K562 (cell line): ENCODE measurements around the gene PITHD1. TPM values are rescaled to one million over a fixed set of nuclear protein-coding genes. Genes with fewer than 3 reads are reported as not detected.
A peak's percentile ranks its signal among the peaks of the same experiment; 100 is the strongest.

Source experiments
- KDM2B ChIP-seq: fragments of 250-450 bp; sonication (Bioruptor Pico); IDR thresholded peaks from 2 replicates; pipeline ENCODE4 v1.8.0; 2021; ENCODE audit warnings: mild to moderate bottlenecking, moderate library complexity
- MBD2 ChIP-seq: sonication (generic); IDR thresholded peaks from 2 replicates; pipeline ENCODE4 v1.6.1; 2016; ENCODE audit warnings: low read depth, borderline replicate concordance
- NR2C1 ChIP-seq, 2 experiments: fragments of 450-650 bp; IDR thresholded peaks; 2 replicates each; pipeline ENCODE4 v1.6.1; 2017; ENCODE audit warnings: mild to moderate bottlenecking in 2 of 2, antibody characterized with exemption in 1 of 2, inconsistent platforms in 1 of 2, missing compliant biosample characterization in 1 of 2, missing genetic modification characterization in 1 of 2
- SIX5 ChIP-seq, 2 experiments: IDR thresholded peaks; 2 replicates each; pipeline ENCODE4 v1.6.1; 2011; ENCODE audit warnings: low read length in 2 of 2, borderline replicate concordance in 1 of 2, low read depth in 1 of 2, mild to moderate bottlenecking in 1 of 2, moderate library complexity in 1 of 2; ENCODE audit not compliant: insufficient read depth in 1 of 2
- ZNF316 ChIP-seq: fragments of 450-650 bp; IDR thresholded peaks from 2 replicates; pipeline ENCODE4 v1.6.1; 2016
- polyA plus RNA-seq, 8 experiments: library from polyadenylated mRNA; depleted of rRNA in 4 of 8; stranded (reverse) in 5 of 8; unstranded in 3 of 8; fragments of >200 nt; fragmentation: Nextera tagmentation in 2 of 8; fragmentation: Illumina TruSeq in 1 of 8; extraction: Ambion mirVana in 2 of 8; extraction: Trizol in 1 of 8; gene quantifications; 2 replicates each; pipeline versions ENCODE4 v1.2.1 to v1.2.3, GENCODE V29; 2011 to 2014; ENCODE audit warnings: inconsistent platforms in 1 of 8, missing spikeins in 1 of 8
- total RNA-seq, 7 experiments: library from RNA; depleted of rRNA in 6 of 7; stranded (reverse); fragments of >200 nt in 6 of 7; fragmentation: Illumina TruSeq in 2 of 7; extraction: Trizol in 2 of 7; gene quantifications; 2 replicates each; pipeline versions ENCODE4 v1.2.1 to v1.2.3, GENCODE V29; 2011 to 2021; ENCODE audit warnings: low replicate concordance in 1 of 7
- TF ChIP-seq, protein P1 (sequence below): fragments of 450-650 bp; IDR thresholded peaks from 2 replicates; pipeline ENCODE4 v1.6.1; 2018; ENCODE audit not compliant: partially characterized antibody
- TF ChIP-seq, protein P2 (sequence below), 2 experiments: fragments of 200-800 bp in 1 of 2; sonication (Bioruptor generic) in 1 of 2; sonication (generic) in 1 of 2; formaldehyde crosslinking in 1 of 2; IDR thresholded peaks in 1 of 2; conservative IDR thresholded peaks in 1 of 2; 2 replicates each; pipeline versions ENCODE4 v1.5.0 to v1.6.1; 2016 to 2020; ENCODE audit warnings: missing compliant biosample characterization in 1 of 2, missing genetic modification characterization in 1 of 2, missing genetic modification reagents in 1 of 2

PITHD1 gene
- total and polyA plus RNA-seq, 9 of the 15 experiments (the other 6 are each of a cell fraction or from before 2014, with no cell fraction given) = 46.5 to 175 (median 149) TPM

GRCh38 chr1:23790696-23791515 lies 12.7 kb downstream of the PITHD1 start, which contains the start of gene LYPLA2 (continued):
- TF ChIP-seq MBD2 (peak; percentile 37; the same call in 1 of the 2 replicates), ZNF316 (no peak), NR2C1 (IDR thresholded peaks at IDR 0.05) (0 out of 2 replicates have a peak, but pooled peaks have one; percentile 36), NR2C1 (tag; IDR thresholded peaks at IDR 0.05) (peak; percentile 69), KDM2B (CRISPR knock-in tag) (0 out of 2 replicates have a peak, but pooled peaks have one; percentile 22), SIX5 (IDR thresholded peaks at IDR 0.05; ENCODE audit: borderline replicate concordance in 1 of 2, insufficient read depth in 1 of 2, low read depth in 1 of 2, low read length in 2 of 2) (peak in 1 of 2 experiments; percentile 48; a peak in 1 of 4 replicates)
- TF ChIP-seq, protein P1, sequence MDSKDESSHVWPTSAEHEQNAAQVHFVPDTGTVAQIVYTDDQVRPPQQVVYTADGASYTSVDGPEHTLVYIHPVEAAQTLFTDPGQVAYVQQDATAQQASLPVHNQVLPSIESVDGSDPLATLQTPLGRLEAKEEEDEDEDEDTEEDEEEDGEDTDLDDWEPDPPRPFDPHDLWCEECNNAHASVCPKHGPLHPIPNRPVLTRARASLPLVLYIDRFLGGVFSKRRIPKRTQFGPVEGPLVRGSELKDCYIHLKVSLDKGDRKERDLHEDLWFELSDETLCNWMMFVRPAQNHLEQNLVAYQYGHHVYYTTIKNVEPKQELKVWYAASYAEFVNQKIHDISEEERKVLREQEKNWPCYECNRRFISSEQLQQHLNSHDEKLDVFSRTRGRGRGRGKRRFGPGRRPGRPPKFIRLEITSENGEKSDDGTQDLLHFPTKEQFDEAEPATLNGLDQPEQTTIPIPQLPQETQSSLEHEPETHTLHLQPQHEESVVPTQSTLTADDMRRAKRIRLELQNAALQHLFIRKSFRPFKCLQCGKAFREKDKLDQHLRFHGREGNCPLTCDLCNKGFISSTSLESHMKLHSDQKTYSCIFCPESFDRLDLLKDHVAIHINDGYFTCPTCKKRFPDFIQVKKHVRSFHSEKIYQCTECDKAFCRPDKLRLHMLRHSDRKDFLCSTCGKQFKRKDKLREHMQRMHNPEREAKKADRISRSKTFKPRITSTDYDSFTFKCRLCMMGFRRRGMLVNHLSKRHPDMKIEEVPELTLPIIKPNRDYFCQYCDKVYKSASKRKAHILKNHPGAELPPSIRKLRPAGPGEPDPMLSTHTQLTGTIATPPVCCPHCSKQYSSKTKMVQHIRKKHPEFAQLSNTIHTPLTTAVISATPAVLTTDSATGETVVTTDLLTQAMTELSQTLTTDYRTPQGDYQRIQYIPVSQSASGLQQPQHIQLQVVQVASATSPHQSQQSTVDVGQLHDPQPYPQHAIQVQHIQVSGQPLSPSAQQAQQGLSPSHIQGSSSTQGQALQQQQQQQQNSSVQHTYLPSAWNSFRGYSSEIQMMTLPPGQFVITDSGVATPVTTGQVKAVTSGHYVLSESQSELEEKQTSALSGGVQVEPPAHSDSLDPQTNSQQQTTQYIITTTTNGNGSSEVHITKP = peak; percentile 29
- TF ChIP-seq, protein P2, sequence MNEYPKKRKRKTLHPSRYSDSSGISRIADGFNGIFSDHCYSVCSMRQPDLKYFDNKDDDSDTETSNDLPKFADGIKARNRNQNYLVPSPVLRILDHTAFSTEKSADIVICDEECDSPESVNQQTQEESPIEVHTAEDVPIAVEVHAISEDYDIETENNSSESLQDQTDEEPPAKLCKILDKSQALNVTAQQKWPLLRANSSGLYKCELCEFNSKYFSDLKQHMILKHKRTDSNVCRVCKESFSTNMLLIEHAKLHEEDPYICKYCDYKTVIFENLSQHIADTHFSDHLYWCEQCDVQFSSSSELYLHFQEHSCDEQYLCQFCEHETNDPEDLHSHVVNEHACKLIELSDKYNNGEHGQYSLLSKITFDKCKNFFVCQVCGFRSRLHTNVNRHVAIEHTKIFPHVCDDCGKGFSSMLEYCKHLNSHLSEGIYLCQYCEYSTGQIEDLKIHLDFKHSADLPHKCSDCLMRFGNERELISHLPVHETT (CRISPR knock-in tag; conservative IDR thresholded peaks at IDR 0.05 in 1 of 2, IDR thresholded peaks at IDR 0.05 in 1 of 2) = peak in 1 of 2 experiments; percentile 65; a peak in 1 of 4 replicates
